ENCODE data around the gene LCP1.

Gene LCP1

GRCh38 chr13:46124531-46124966 is 57.4 kb downstream of the LCP1 start:
- no peak for TF ChIP-seq CTCF (IDR thresholded peaks at IDR 0.05; ENCODE audit: borderline replicate concordance, extremely low read depth, low read length, poor library complexity, severe bottlenecking)
- Histone ChIP-seq H3K79me2 (ENCODE audit: insufficient read depth, low read length) (no peaks in the 10 kb centered on the region), H3K4me3 (ENCODE audit: low read depth in 1 of 2, low read length in 2 of 2) (no peak overlapping the region), H3K36me3 (ENCODE audit: insufficient read depth, low read length) (peaks cover 36% of the 10 kb centered on the region), H3K27ac (ENCODE audit: low read length) (no peak overlapping the region), H4K20me1 (ENCODE audit: insufficient read depth, low read length) (0 out of 2 replicates have a peak, but pooled peaks cover 7% of the 10 kb centered on the region), H3K4me2 (ENCODE audit: insufficient read depth, low read length) (no peak overlapping the region), H3K9me3 (ENCODE audit: insufficient read depth, low read length, severe bottlenecking) (no peaks in the 10 kb centered on the region), H3K27me3 (ENCODE audit: insufficient read depth, low read length, poor library complexity) (no peaks in the 10 kb centered on the region), H3K4me1 (ENCODE audit: insufficient read depth, low read length) (no peaks in the 10 kb centered on the region), H2AFZ (ENCODE audit: low read depth, low read length) (no peak overlapping the region), H3K9ac (ENCODE audit: low read depth, low read length) (no peak overlapping the region)
- DNase-seq (peak; percentile 31), ATAC-seq (ENCODE audit: insufficient read depth, low read depth) (peak; percentile 26)

GRCh38 chr13:46122304-46122703 is 59.7 kb downstream of the LCP1 start:
- DNase-seq = no peak

DNA sequence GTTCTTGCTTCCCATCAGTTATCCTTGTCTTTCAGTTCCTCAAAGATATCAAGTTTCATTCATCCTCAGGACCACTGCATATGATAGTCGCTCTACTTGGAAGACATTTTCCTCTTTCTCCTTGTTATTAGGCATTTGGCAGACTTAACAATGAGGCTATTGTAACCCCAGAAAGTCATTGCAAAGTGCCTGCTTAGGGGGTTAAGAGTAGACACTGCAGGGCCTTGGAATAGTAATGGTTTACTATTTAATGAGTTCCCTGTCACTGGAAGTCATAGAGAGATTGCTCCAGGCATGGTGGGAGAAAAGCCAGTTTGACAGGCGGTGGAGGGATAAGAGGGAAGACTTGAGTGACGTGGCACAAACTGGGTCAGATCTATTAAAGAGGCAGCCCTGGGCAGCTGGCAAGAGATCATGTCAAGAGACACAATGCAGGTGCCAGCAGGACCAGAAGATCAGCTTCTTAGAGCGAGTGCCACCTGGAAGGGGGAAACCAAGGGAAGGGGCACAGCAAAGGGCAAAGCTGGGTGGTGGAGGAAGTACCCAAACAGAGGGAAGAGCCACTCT is 60.3 kb downstream of the LCP1 start:
- H4K20me1 ChIP-seq (ENCODE audit: insufficient read depth, low read length) = 0 out of 2 replicates have a peak, but pooled peaks cover 7% of the 10 kb centered on the region
- TF ChIP-seq CTCF (IDR thresholded peaks at IDR 0.05; ENCODE audit: borderline replicate concordance, extremely low read depth, low read length, poor library complexity, severe bottlenecking) = no peak
- TF ChIP-seq EZH2 (IDR thresholded peaks at IDR 0.05; ENCODE audit: borderline replicate concordance, low read depth, low read length, severe bottlenecking) = no peak
- no peak overlapping the region for H2AFZ ChIP-seq (ENCODE audit: low read depth, low read length)
- H3K4me1 ChIP-seq (ENCODE audit: insufficient read depth, low read length) = no peaks in the 10 kb centered on the region
- no peak overlapping the region for H3K9ac ChIP-seq (ENCODE audit: low read depth, low read length)
- no peak for ATAC-seq (ENCODE audit: insufficient read depth, low read depth)
- no peak for DNase-seq
- no peak overlapping the region for H3K27ac ChIP-seq (ENCODE audit: low read length)
- no peak overlapping the region for H3K4me3 ChIP-seq (ENCODE audit: low read depth in 1 of 2, low read length in 2 of 2)
- H3K36me3 ChIP-seq (ENCODE audit: insufficient read depth, low read length) = peaks cover 8% of the 10 kb centered on the region
- no peak overlapping the region for H3K4me2 ChIP-seq (ENCODE audit: insufficient read depth, low read length)
- no peaks in the 10 kb centered on the region for H3K27me3 ChIP-seq (ENCODE audit: insufficient read depth, low read length, poor library complexity)
- H3K9me3 ChIP-seq (ENCODE audit: insufficient read depth, low read length, severe bottlenecking) = no peaks in the 10 kb centered on the region
- no peaks in the 10 kb centered on the region for H3K79me2 ChIP-seq (ENCODE audit: insufficient read depth, low read length)

More at GRCh38 chr13:46122304-46122703, 59.7 kb downstream of the LCP1 start:
- Histone ChIP-seq H3K9me3 (ENCODE audit: insufficient read depth, low read length, severe bottlenecking) (no peaks in the 10 kb centered on the region), H3K79me2 (ENCODE audit: insufficient read depth, low read length) (no peaks in the 10 kb centered on the region), H3K27me3 (ENCODE audit: insufficient read depth, low read length, poor library complexity) (no peaks in the 10 kb centered on the region), H4K20me1 (ENCODE audit: insufficient read depth, low read length) (0 out of 2 replicates have a peak, but pooled peaks cover 7% of the 10 kb centered on the region), H3K27ac (ENCODE audit: low read length) (no peak overlapping the region), H3K4me1 (ENCODE audit: insufficient read depth, low read length) (no peaks in the 10 kb centered on the region), H3K36me3 (ENCODE audit: insufficient read depth, low read length) (peaks cover 15% of the 10 kb centered on the region), H2AFZ (ENCODE audit: low read depth, low read length) (no peak overlapping the region), H3K4me2 (ENCODE audit: insufficient read depth, low read length) (no peak overlapping the region), H3K9ac (ENCODE audit: low read depth, low read length) (no peak overlapping the region), H3K4me3 (ENCODE audit: low read depth in 1 of 2, low read length in 2 of 2) (no peak overlapping the region)
- TF ChIP-seq EZH2 (IDR thresholded peaks at IDR 0.05; ENCODE audit: borderline replicate concordance, low read depth, low read length, severe bottlenecking) (no peak), CTCF (IDR thresholded peaks at IDR 0.05; ENCODE audit: borderline replicate concordance, extremely low read depth, low read length, poor library complexity, severe bottlenecking) (no peak)
- ATAC-seq (ENCODE audit: insufficient read depth, low read depth) = no peak

Data from DND-41 (cell line).